Lung (tissue), 12 donors: ENCODE results near the gene GPR39. TPM values are rescaled to one million over a fixed set of nuclear protein-coding genes. Genes with fewer than 3 reads are reported as not detected.

ENCODE experiments used
- ATAC-seq: fragments of 200-7000 bp; cut with Tn5 transposase; one replicate; pipeline ENCODE4 v1.9.1; 2020; ENCODE audit warnings: moderate number of reproducible peaks; ENCODE audit not compliant: insufficient read depth, low FRiP score
- DNase-seq, 3 donors: peaks; one replicate each; pipeline ENCODE4 v3.0.0-alpha.2; 2013 to 2017
- H3K27ac ChIP-seq, 2 donors: one replicate each; pipeline ENCODE4 v1.5.1; 2013; ENCODE audit warnings: mild to moderate bottlenecking in 2 of 2, moderate library complexity in 2 of 2, control low read depth in 1 of 2, inconsistent platforms in 1 of 2, low read depth in 1 of 2, low read length in 1 of 2
- H3K27me3 ChIP-seq, 3 donors: one replicate each; pipeline ENCODE4 v1.5.1; 2013; ENCODE audit warnings: low read length in 2 of 3; ENCODE audit not compliant: control insufficient read depth in 3 of 3, insufficient read depth in 3 of 3
- H3K36me3 ChIP-seq, 4 donors: one replicate each; pipeline ENCODE4 v1.5.1; 2013; ENCODE audit warnings: low read length in 4 of 4, mild to moderate bottlenecking in 1 of 4, moderate library complexity in 1 of 4; ENCODE audit not compliant: control insufficient read depth in 4 of 4, insufficient read depth in 4 of 4
- H3K4me1 ChIP-seq, 5 donors: one replicate each; pipeline ENCODE4 v1.5.1; 2013; ENCODE audit warnings: low read length in 5 of 5, mild to moderate bottlenecking in 2 of 5, moderate library complexity in 1 of 5; ENCODE audit not compliant: control insufficient read depth in 5 of 5, insufficient read depth in 5 of 5
- H3K4me3 ChIP-seq: one replicate; pipeline ENCODE4 v1.5.1; 2013; ENCODE audit warnings: mild to moderate bottlenecking, control low read depth, moderate library complexity
- H3K9ac ChIP-seq, 2 donors: one replicate each; pipeline ENCODE4 v1.5.1; 2013; ENCODE audit warnings: low read length in 2 of 2, control low read depth in 1 of 2; ENCODE audit not compliant: insufficient read depth in 1 of 2
- H3K9me3 ChIP-seq, 4 donors: one replicate each; pipeline ENCODE4 v1.5.1; 2013; ENCODE audit warnings: low read length in 3 of 4, mild to moderate bottlenecking in 1 of 4, moderate library complexity in 1 of 4; ENCODE audit not compliant: control insufficient read depth in 4 of 4, insufficient read depth in 3 of 4
- WGBS, 2 donors: extraction: QIAGEN DNeasy Blood & Tissue Kit; methylation state at CpG; one replicate each; pipeline ENCODE4 v1.1.7; 2013; 5-methylcytosine and 5-hydroxymethylcytosine counted together
- polyA plus RNA-seq, 2 donors: library from polyadenylated mRNA; stranded (reverse); fragments of 200-250 nt; gene quantifications; one replicate each; pipeline ENCODE4 v1.2.1, GENCODE V29; 2013
- total RNA-seq, 2 donors: library from RNA; depleted of rRNA in 1 of 2; stranded (reverse); fragments of >200 nt in 1 of 2; gene quantifications; one replicate each; pipeline ENCODE4 v1.2.1, GENCODE V29; 2014 to 2021
- TF ChIP-seq, protein P1 (sequence below): IDR thresholded peaks from 2 replicates; pipeline ENCODE4 v1.5.1; 2012; ENCODE audit warnings: mild to moderate bottlenecking; ENCODE audit errors: control extremely low read depth, extremely low read depth
- donor health status: control.
- donor health status: control.
- donor health status: Bipolar disorder and iron deficiency.
- donor health status: healthy.
- donor health status: DM: yes; HTN: yes; CAD: no.

GPR39 gene
- total and polyA plus RNA-seq, 4 donors = 5.8 to 15.3 (median 11.1) TPM

DNA sequence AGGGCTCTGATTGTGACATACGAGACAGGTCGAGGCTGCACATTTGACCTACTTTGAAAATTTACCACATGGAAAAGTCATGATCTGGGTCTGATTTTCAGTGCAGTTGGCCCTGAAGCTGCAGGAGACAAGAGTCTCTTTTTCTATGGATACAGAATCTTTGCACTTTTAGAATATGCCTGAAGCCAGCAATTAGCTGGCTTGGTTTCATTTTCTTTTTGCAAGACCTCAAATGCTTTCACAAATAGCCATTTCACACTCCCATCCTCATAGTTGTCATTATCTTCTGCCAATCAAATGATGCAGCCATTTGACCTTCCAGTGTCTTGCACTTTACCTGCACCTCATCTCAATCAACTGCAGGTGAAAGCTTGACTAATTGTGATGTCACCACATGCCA lies 59.0 kb downstream of the GPR39 start:
- ATAC-seq = no peak
- whole genome bisulfite sequencing, 2 donors = 82 to 88% methylated on average over 2 of the region's 2 CpGs
- peaks cover 0 to 33% (median 0%) of the 10 kb centered on the region in 4 donors for H3K9me3 ChIP-seq

DNA sequence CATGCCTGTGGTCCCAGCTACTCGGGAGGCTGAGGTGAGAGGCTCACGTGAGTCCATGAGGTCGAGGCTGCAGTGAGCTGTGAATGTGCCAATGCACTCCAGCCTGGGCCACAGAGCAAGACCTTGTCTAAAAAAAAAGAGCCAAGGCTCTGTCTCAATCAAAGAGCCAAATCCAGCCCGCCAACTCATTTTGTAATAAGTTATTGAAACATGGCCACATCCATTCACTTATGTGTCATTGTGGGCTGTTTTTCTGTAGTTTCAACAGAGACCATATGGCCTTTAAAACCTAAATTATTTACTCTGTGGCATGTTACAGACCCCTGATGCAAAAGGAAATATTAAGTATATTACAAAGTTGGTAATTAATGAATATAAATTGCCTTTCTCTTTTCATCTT lies 60.8 kb downstream of the GPR39 start:
- Histone ChIP-seq H3K4me1 (no peaks in the 10 kb centered on the region), H3K9ac (no peak overlapping the region), H3K27me3 (no peaks in the 10 kb centered on the region), H3K27ac (no peak overlapping the region), H3K4me3 (no peak overlapping the region), H3K36me3 (no peaks in the 10 kb centered on the region), H3K9me3 (peaks cover 0 to 27% (median 0%) of the 10 kb centered on the region in 4 donors)
- TF ChIP-seq, protein P1, sequence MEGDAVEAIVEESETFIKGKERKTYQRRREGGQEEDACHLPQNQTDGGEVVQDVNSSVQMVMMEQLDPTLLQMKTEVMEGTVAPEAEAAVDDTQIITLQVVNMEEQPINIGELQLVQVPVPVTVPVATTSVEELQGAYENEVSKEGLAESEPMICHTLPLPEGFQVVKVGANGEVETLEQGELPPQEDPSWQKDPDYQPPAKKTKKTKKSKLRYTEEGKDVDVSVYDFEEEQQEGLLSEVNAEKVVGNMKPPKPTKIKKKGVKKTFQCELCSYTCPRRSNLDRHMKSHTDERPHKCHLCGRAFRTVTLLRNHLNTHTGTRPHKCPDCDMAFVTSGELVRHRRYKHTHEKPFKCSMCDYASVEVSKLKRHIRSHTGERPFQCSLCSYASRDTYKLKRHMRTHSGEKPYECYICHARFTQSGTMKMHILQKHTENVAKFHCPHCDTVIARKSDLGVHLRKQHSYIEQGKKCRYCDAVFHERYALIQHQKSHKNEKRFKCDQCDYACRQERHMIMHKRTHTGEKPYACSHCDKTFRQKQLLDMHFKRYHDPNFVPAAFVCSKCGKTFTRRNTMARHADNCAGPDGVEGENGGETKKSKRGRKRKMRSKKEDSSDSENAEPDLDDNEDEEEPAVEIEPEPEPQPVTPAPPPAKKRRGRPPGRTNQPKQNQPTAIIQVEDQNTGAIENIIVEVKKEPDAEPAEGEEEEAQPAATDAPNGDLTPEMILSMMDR = no peak
- ATAC-seq (no peak), DNase-seq (no peak)
- 83 to 84% methylated on average over 4 of the region's 4 CpGs for WGBS, 2 donors

More for the DNA sequence above, 59.0 kb downstream of the GPR39 start:
- Histone ChIP-seq H3K27me3 (no peaks in the 10 kb centered on the region), H3K27ac (no peak overlapping the region), H3K4me3 (no peak overlapping the region), H3K4me1 (no peaks in the 10 kb centered on the region), H3K36me3 (no peaks in the 10 kb centered on the region), H3K9ac (no peak overlapping the region)
- DNase-seq = no peak
- TF ChIP-seq, protein P1 = no peak

DNA sequence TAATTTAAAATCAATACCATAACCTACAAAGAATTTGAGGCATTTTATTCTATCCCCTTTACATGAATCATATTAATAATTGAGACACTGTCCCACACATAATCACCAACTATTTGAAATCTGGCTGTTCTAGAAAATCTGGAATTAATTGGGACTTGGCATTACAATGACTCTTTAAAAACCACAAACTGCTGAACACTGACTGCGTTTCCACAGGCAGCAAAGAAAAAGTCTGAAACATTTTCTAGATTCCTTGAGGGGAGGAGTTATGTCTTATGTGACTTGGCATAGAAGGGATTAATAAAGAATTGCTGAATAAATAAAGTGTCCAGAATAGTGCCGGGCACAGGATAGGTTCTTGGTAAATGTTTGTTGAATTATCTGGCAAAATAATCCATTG lies 61.4 kb downstream of the GPR39 start:
- H3K9me3 ChIP-seq = peaks cover 0 to 25% (median 0%) of the 10 kb centered on the region in 4 donors
- TF ChIP-seq, protein P1 = no peak
- ATAC-seq (no peak), DNase-seq (no peak)
- H3K9ac ChIP-seq = no peak overlapping the region
- WGBS, 2 donors = 62 to 76% methylated on average over 2 of the region's 2 CpGs
- no peaks in the 10 kb centered on the region for H3K27me3 ChIP-seq
- no peaks in the 10 kb centered on the region for H3K36me3 ChIP-seq
- H3K4me1 ChIP-seq = no peaks in the 10 kb centered on the region
- H3K4me3 ChIP-seq = no peak overlapping the region
- H3K27ac ChIP-seq = no peak overlapping the region

DNA sequence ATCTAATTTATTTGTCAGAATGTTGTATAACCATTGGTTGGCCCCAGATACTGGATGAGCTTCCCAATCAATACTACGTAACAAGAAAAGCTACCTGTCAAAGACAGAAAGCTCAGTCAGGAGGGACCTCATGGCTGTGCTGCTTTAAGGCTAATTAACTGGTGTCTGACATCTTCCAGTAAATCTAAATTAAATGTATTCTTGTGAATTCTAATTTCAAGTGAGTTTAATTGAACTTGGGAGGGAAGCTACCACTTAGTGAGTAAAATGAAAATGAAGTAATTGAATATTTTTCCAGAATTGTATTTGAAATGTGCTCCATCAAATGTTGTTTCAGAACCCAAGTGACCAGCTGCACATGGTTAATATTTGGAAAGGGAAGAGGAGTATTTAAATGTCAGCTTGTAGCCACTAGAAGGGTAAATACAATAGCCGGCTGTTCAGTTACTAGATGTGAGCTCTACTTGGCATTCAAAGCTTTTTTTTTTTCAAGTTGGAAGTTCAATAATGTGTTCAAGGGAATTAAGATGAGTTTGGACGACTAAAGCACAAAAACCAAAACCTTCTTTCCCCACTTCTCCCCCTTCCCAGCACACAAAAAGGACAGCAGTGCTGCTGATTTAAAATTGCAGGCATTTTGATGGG lies 62.0 kb downstream of the GPR39 start:
- Histone ChIP-seq H3K36me3 (no peaks in the 10 kb centered on the region), H3K27ac (no peak overlapping the region), H3K9me3 (peaks cover 0 to 25% (median 0%) of the 10 kb centered on the region in 4 donors), H3K27me3 (no peaks in the 10 kb centered on the region), H3K4me3 (no peak overlapping the region), H3K4me1 (no peaks in the 10 kb centered on the region), H3K9ac (no peak overlapping the region)
- TF ChIP-seq, protein P1 = no peak
- ATAC-seq (no peak), DNase-seq (no peak)
- 64 to 83% methylated on average over 3 of the region's 3 CpGs for WGBS, 2 donors
